Esophagus muscularis mucosa (tissue), 4 donors: Measurements from ENCODE around the gene SLC4A5. TPM values are rescaled to one million over a fixed set of nuclear protein-coding genes. Genes with fewer than 3 reads are reported as not detected.

ENCODE experiments used
- DNase-seq: peaks from one replicate; pipeline ENCODE4 v3.0.0-alpha.2; 2017; ENCODE audit errors: extremely low spot score
- H3K27ac ChIP-seq, 4 donors: fragments of 200-600 bp; sonication (generic); replicated peaks in 1 of 4; 1 replicate in 3 of 4; 2 replicates in 1 of 4; pipeline ENCODE4 v1.5.1; 2016 to 2019; ENCODE audit warnings: mild to moderate bottlenecking in 1 of 4
- H3K27me3 ChIP-seq, 4 donors: fragments of 200-600 bp; sonication (generic); one replicate each; pipeline versions ENCODE4 v1.5.1 to v1.6.0; 2016 to 2019
- H3K36me3 ChIP-seq, 4 donors: fragments of 200-600 bp; sonication (generic); one replicate each; pipeline ENCODE4 v1.5.1; 2016 to 2019
- H3K4me1 ChIP-seq, 4 donors: fragments of 200-600 bp; sonication (generic); one replicate each; pipeline ENCODE4 v1.5.1; 2016 to 2019
- H3K4me3 ChIP-seq, 4 donors: fragments of 200-600 bp; sonication (generic); 1 replicate in 2 of 4; 2 replicates in 2 of 4; pipeline ENCODE4 v1.5.1; 2016 to 2019; ENCODE audit warnings: mild to moderate bottlenecking in 4 of 4, moderate library complexity in 1 of 4
- H3K9me3 ChIP-seq, 4 donors: fragments of 200-600 bp; sonication (generic); 1 replicate in 3 of 4; 2 replicates in 1 of 4; pipeline ENCODE4 v1.5.1; 2016 to 2019
- CTCF ChIP-seq, 3 experiments: fragments of 200-600 bp in 2 of 3; fragments of 450-650 bp in 1 of 3; sonication (generic) in 2 of 3; IDR thresholded peaks; one replicate each; pipeline ENCODE4 v1.5.1; 2017 to 2019; ENCODE audit warnings: antibody characterized with exemption in 3 of 3, mild to moderate bottlenecking in 2 of 3, moderate library complexity in 1 of 3
- EP300 ChIP-seq: sonication (generic); formaldehyde crosslinking; IDR thresholded peaks from one replicate; pipeline ENCODE4 v1.6.1; 2017; ENCODE audit warnings: antibody characterized with exemption
- POLR2A ChIP-seq: fragments of 450-650 bp; IDR thresholded peaks from one replicate; pipeline ENCODE4 v1.6.1; 2017; ENCODE audit warnings: antibody characterized with exemption, moderate library complexity, mild to moderate bottlenecking, low read depth
- POLR2AphosphoS5 ChIP-seq, 2 donors: sonication (generic); formaldehyde crosslinking; IDR thresholded peaks; one replicate each; pipeline ENCODE4 v1.6.1; 2017; ENCODE audit warnings: antibody characterized with exemption in 2 of 2
- WGBS: methylation state at CpG from one replicate; pipeline ENCODE4 v1.1.5; 2018; 5-methylcytosine and 5-hydroxymethylcytosine counted together
- intact Hi-C: fragments of 100-400 bp; cut with DNase I; formaldehyde crosslinking; loops from one replicate; pipeline ENCODE4 v1.15.1; 2023
- total RNA-seq, 4 donors: library from RNA; depleted of rRNA; stranded (reverse); fragments of >200 nt; gene quantifications; one replicate each; pipeline versions ENCODE4 v1.1.0 to v1.2.1, GENCODE V29; 2016

Gene SLC4A5
- total RNA-seq, 4 donors from 2014 or later, result 0.50 to 1.8 (median 1.4) TPM

GRCh38 chr2:74321737-74322136 is 21.5 kb downstream of the SLC4A5 start:
- intact Hi-C loops, result no loop called here
- TF ChIP-seq POLR2AphosphoS5 (IDR thresholded peaks at IDR 0.05) (no peak), POLR2A (no peak), CTCF (IDR thresholded peaks at IDR 0.05) (no peak), EP300 (no peak)
- Histone ChIP-seq H3K9me3 (no peaks in the 10 kb centered on the region), H3K4me1 (no peaks in the 10 kb centered on the region), H3K27ac (no peak overlapping the region), H3K27me3 (no peaks in the 10 kb centered on the region), H3K4me3 (no peak overlapping the region), H3K36me3 (peaks cover 0 to 18% (median 0%) of the 10 kb centered on the region in 4 donors)
- no peak for DNase-seq
- WGBS, result 98% methylated on average over 2 of the region's 2 CpGs

GRCh38 chr2:74317701-74318100 is 25.5 kb downstream of the SLC4A5 start:
- intact Hi-C loops, result no loop called here
- TF ChIP-seq CTCF (IDR thresholded peaks at IDR 0.05), result no peak
- TF ChIP-seq POLR2AphosphoS5 (IDR thresholded peaks at IDR 0.05), result no peak
- TF ChIP-seq EP300, result no peak
- TF ChIP-seq POLR2A, result no peak
- no peak for DNase-seq

GRCh38 chr2:74316627-74317295 is 26.5 kb downstream of the SLC4A5 start:
- 60% methylated on average over 6 of the region's 6 CpGs for WGBS
- intact Hi-C loops, result no loop called here
- H3K4me3 ChIP-seq, result no peak overlapping the region
- no peaks in the 10 kb centered on the region for H3K27me3 ChIP-seq
- H3K36me3 ChIP-seq, result peaks cover 0 to 29% (median 9%) of the 10 kb centered on the region in 4 donors
- TF ChIP-seq POLR2AphosphoS5 (IDR thresholded peaks at IDR 0.05) (no peak), CTCF (IDR thresholded peaks at IDR 0.05) (no peak), EP300 (no peak), POLR2A (no peak)
- DNase-seq, result no peak
- H3K27ac ChIP-seq, result no peak overlapping the region
- no peaks in the 10 kb centered on the region for H3K9me3 ChIP-seq
- H3K4me1 ChIP-seq, result no peaks in the 10 kb centered on the region

More at GRCh38 chr2:74317701-74318100, 25.5 kb downstream of the SLC4A5 start:
- H3K4me1 ChIP-seq, result no peaks in the 10 kb centered on the region
- H3K36me3 ChIP-seq, result peaks cover 0 to 26% (median 9%) of the 10 kb centered on the region in 4 donors
- H3K9me3 ChIP-seq, result no peaks in the 10 kb centered on the region
- no peaks in the 10 kb centered on the region for H3K27me3 ChIP-seq
- H3K4me3 ChIP-seq, result no peak overlapping the region
- H3K27ac ChIP-seq, result no peak overlapping the region

- TF ChIP-seq POLR2A (no peak), POLR2AphosphoS5 (IDR thresholded peaks at IDR 0.05) (no peak), EP300 (no peak), CTCF (IDR thresholded peaks at IDR 0.05) (no peak)
- Histone ChIP-seq H3K9me3 (no peaks in the 10 kb centered on the region), H3K4me1 (no peaks in the 10 kb centered on the region), H3K27ac (no peak overlapping the region), H3K4me3 (no peak overlapping the region), H3K27me3 (no peaks in the 10 kb centered on the region), H3K36me3 (peaks cover 0 to 29% (median 9%) of the 10 kb centered on the region in 4 donors)
- 77% methylated on average over 5 of the region's 5 CpGs for WGBS
- intact Hi-C loops, result no loop called here
- no peak for DNase-seq
These were observed 29.1 kb downstream of the SLC4A5 start for GRCh38 chr2:74314107-74314506.

- Histone ChIP-seq H3K4me1 (no peaks in the 10 kb centered on the region), H3K9me3 (no peaks in the 10 kb centered on the region), H3K27me3 (no peaks in the 10 kb centered on the region), H3K36me3 (peaks cover 0 to 29% (median 9%) of the 10 kb centered on the region in 4 donors), H3K27ac (no peak overlapping the region), H3K4me3 (no peak overlapping the region)
- intact Hi-C loops, result no loop called here
- no peak for DNase-seq
- 82% methylated on average over 2 of the region's 2 CpGs for WGBS
- TF ChIP-seq CTCF (IDR thresholded peaks at IDR 0.05) (no peak), EP300 (no peak), POLR2A (no peak), POLR2AphosphoS5 (IDR thresholded peaks at IDR 0.05) (no peak)
These were observed 29.7 kb downstream of the SLC4A5 start for GRCh38 chr2:74313497-74313896.
